HCT116 (cell line): Measurements from ENCODE around the gene CLK3. TPM values are rescaled to one million over a fixed set of nuclear protein-coding genes. Genes with fewer than 3 reads are reported as not detected.

Experiments used
- ATAC-seq: fragments of 200-7000 bp; cut with Tn5 transposase; 2 replicates; pipeline ENCODE4 v1.9.1; 2020; ENCODE audit warnings: mild to moderate bottlenecking, moderate library complexity
- BruUV-seq: library from RNA; stranded (reverse); fragments of 400-500 nt; replicated peaks from 2 replicates; lab custom pipeline; 2021; lab: Mats Ljungman, UMichigan
- CTCF ChIA-PET: fragments of 300-600 bp; sonication (Branson Sonifier 250); formaldehyde crosslinking; loops from one replicate; lab custom pipeline; 2021; ENCODE audit warnings: antibody characterized with exemption; lab: Charles Lee
- POLR2A ChIA-PET: fragments of 300-600, 350-600 bp; sonication (Branson Sonifier 250); formaldehyde crosslinking; loops from one replicate; lab custom pipeline; 2021; ENCODE audit warnings: antibody characterized with exemption; lab: Charles Lee
- RAD21 ChIA-PET, 2 experiments: fragments of 300-600 bp; sonication (Branson Sonifier 250); formaldehyde crosslinking; loops; one replicate each; lab custom pipeline; 2023; ENCODE audit warnings: low total read pairs in 2 of 2; ENCODE audit not compliant: uncharacterized antibody in 2 of 2, unreplicated experiment in 2 of 2, low non-redundant PET in 1 of 2; lab: Charles Lee
- DNase-seq: peaks from one replicate; pipeline ENCODE4 v3.0.0-alpha.2; 2010; ENCODE audit warnings: low read depth, low spot score
- H2AFZ ChIP-seq: fragments of 200-600 bp; shearing (Covaris generic), sonication (generic); 2 replicates; pipeline ENCODE4 v1.6.1; 2017; ENCODE audit warnings: low read depth, mixed run types, mixed read lengths, antibody characterized with exemption, low read length; ENCODE audit not compliant: poor library complexity, severe bottlenecking
- H3K27ac ChIP-seq: 2 replicates; pipeline ENCODE4 v1.5.1; 2012; ENCODE audit warnings: low read depth, low read length
- H3K27me3 ChIP-seq: fragments of 200-600 bp; sonication (generic); 2 replicates; pipeline ENCODE4 v1.6.1; 2016; ENCODE audit warnings: mixed run types, low read length, mixed read lengths; ENCODE audit not compliant: insufficient read depth
- H3K36me3 ChIP-seq, 2 experiments: fragments of 200-500 bp in 1 of 2; fragments of 200-600 bp in 1 of 2; sonication (Bioruptor generic) in 1 of 2; sonication (generic) in 1 of 2; 2 replicates each; pipeline versions ENCODE4 v1.5.1 to v1.6.1; 2014 to 2016; ENCODE audit warnings: low read length in 2 of 2, inconsistent platforms in 1 of 2, mixed read lengths in 1 of 2, mixed run types in 1 of 2; ENCODE audit not compliant: insufficient read depth in 2 of 2, control insufficient read depth in 1 of 2
- H3K4me1 ChIP-seq, 2 experiments: fragments of 200-600 bp in 1 of 2; sonication (generic) in 1 of 2; 2 replicates each; pipeline versions ENCODE4 v1.5.1 to v1.6.1; 2012 to 2017; ENCODE audit warnings: low read length in 2 of 2, inconsistent platforms in 1 of 2, mild to moderate bottlenecking in 1 of 2, mixed read lengths in 1 of 2, mixed run types in 1 of 2, moderate library complexity in 1 of 2; ENCODE audit not compliant: insufficient read depth in 2 of 2, control insufficient read depth in 1 of 2
- H3K4me2 ChIP-seq: fragments of 200-600 bp; sonication (generic); 2 replicates; pipeline ENCODE4 v1.6.1; 2017; ENCODE audit warnings: mixed run types, low read length, mixed read lengths
- H3K4me3 ChIP-seq, 2 experiments: fragments of 200-600 bp in 1 of 2; sonication (generic) in 1 of 2; replicated peaks in 1 of 2; 2 replicates each; pipeline ENCODE4 v1.5.1; 2011 to 2016; ENCODE audit warnings: low read length in 2 of 2, control low read depth in 1 of 2, low read depth in 1 of 2, mild to moderate bottlenecking in 1 of 2, mixed read lengths in 1 of 2, mixed run types in 1 of 2
- H3K79me2 ChIP-seq: fragments of 200-600 bp; sonication (generic); 2 replicates; pipeline ENCODE4 v1.6.1; 2017; ENCODE audit warnings: mild to moderate bottlenecking, mixed run types, low read length, moderate library complexity, mixed read lengths; ENCODE audit not compliant: insufficient read depth
- H3K9ac ChIP-seq: fragments of 200-600 bp; sonication (generic); 2 replicates; pipeline ENCODE4 v1.6.1; 2016; ENCODE audit warnings: low read length, mixed read lengths
- H3K9me2 ChIP-seq: fragments of 200-600 bp; sonication (generic), shearing (Covaris generic); 2 replicates; pipeline ENCODE4 v1.6.1; 2017; ENCODE audit warnings: mixed run types, mild to moderate bottlenecking, moderate library complexity; ENCODE audit not compliant: insufficient read depth
- H3K9me3 ChIP-seq, 2 experiments: fragments of 200-500 bp in 1 of 2; fragments of 200-600 bp in 1 of 2; sonication (Bioruptor generic) in 1 of 2; sonication (generic) in 1 of 2; 2 replicates each; pipeline ENCODE4 v1.6.1; 2014 to 2017; ENCODE audit warnings: low read length in 2 of 2, mixed read lengths in 2 of 2, inconsistent platforms in 1 of 2, low read depth in 1 of 2, mild to moderate bottlenecking in 1 of 2, mixed run types in 1 of 2, moderate library complexity in 1 of 2; ENCODE audit not compliant: control insufficient read depth in 1 of 2, insufficient read depth in 1 of 2
- H4K20me1 ChIP-seq: fragments of 200-600 bp; sonication (generic), shearing (Covaris generic); 2 replicates; pipeline ENCODE4 v1.6.1; 2017; ENCODE audit warnings: mixed run types, mild to moderate bottlenecking, moderate library complexity; ENCODE audit not compliant: insufficient read depth
- CBX3 ChIP-seq: IDR thresholded peaks from 2 replicates; pipeline ENCODE4 v1.6.1; 2012; ENCODE audit warnings: low read depth
- CEBPB ChIP-seq: IDR thresholded peaks from 2 replicates; pipeline ENCODE4 v1.6.1; 2012; ENCODE audit warnings: low read depth
- ELF1 ChIP-seq: IDR thresholded peaks from 2 replicates; pipeline ENCODE4 v1.6.1; 2012; ENCODE audit warnings: low read depth, borderline replicate concordance
- EZH2 ChIP-seq: fragments of 200-600 bp; sonication (generic); IDR thresholded peaks from 2 replicates; pipeline ENCODE4 v1.6.1; 2017; ENCODE audit warnings: antibody characterized with exemption, mixed run types
- FOSL1 ChIP-seq: IDR thresholded peaks from 2 replicates; pipeline ENCODE4 v1.6.1; 2012; ENCODE audit warnings: low read depth
- JUND ChIP-seq: IDR thresholded peaks from 2 replicates; pipeline ENCODE4 v1.6.1; 2012
- POLR2A ChIP-seq: IDR thresholded peaks from 2 replicates; pipeline ENCODE4 v1.7.0; 2011; ENCODE audit warnings: borderline replicate concordance; ENCODE audit not compliant: insufficient read depth, insufficient read length; ENCODE audit errors: extremely low read depth
- POLR2AphosphoS5 ChIP-seq: IDR thresholded peaks from 2 replicates; pipeline ENCODE4 v1.6.1; 2011; ENCODE audit warnings: mild to moderate bottlenecking, low read depth, low read length, moderate library complexity
- SIN3A ChIP-seq: IDR thresholded peaks from 2 replicates; pipeline ENCODE4 v1.6.1; 2012; ENCODE audit warnings: low read depth
- SP1 ChIP-seq: IDR thresholded peaks from 2 replicates; pipeline ENCODE4 v1.6.1; 2012; ENCODE audit warnings: low read depth
- SRF ChIP-seq: IDR thresholded peaks from 2 replicates; pipeline ENCODE4 v1.6.1; 2012; ENCODE audit warnings: low read depth
- YY1 ChIP-seq: IDR thresholded peaks from 2 replicates; pipeline ENCODE4 v1.6.1; 2011; ENCODE audit warnings: low read length, low read depth, moderate library complexity, mild to moderate bottlenecking; ENCODE audit not compliant: insufficient replicate concordance; ENCODE audit errors: extremely low read depth
- ZFX ChIP-seq: fragments of 450-650 bp; IDR thresholded peaks from 2 replicates; pipeline ENCODE4 v1.6.1; 2017
- ZNF274 ChIP-seq: fragments of 200-500 bp; sonication (Bioruptor generic); IDR thresholded peaks from 2 replicates; pipeline ENCODE4 v1.6.1; 2014; ENCODE audit warnings: mild to moderate bottlenecking, low read depth, low read length, inconsistent platforms
- intact Hi-C: fragments of 100-400 bp; cut with micrococcal nuclease; formaldehyde crosslinking; loops from 2 replicates; pipeline ENCODE4 v1.10.0; 2022
- total RNA-seq: library from RNA; stranded (reverse); gene quantifications from one replicate; pipeline ENCODE4 v1.2.1, GENCODE V29; 2021; ENCODE audit not compliant: unreplicated experiment
- TF ChIP-seq, protein P1 (sequence below): IDR thresholded peaks from 2 replicates; pipeline ENCODE4 v1.6.1; 2011; ENCODE audit warnings: mild to moderate bottlenecking, low read length, moderate library complexity; ENCODE audit not compliant: insufficient replicate concordance; ENCODE audit errors: extremely low read depth
- TF ChIP-seq, protein P2 (sequence below), 3 experiments: fragments of 200-600 bp in 1 of 3; sonication (generic) in 1 of 3; IDR thresholded peaks in 2 of 3; conservative IDR thresholded peaks in 1 of 3; 2 replicates each; pipeline ENCODE4 v1.5.1; 2012 to 2017; ENCODE audit warnings: low read depth in 2 of 3, low read length in 2 of 3, antibody characterized with exemption in 1 of 3, borderline replicate concordance in 1 of 3, control low read depth in 1 of 3, mild to moderate bottlenecking in 1 of 3, mixed read lengths in 1 of 3, mixed run types in 1 of 3, moderate library complexity in 1 of 3; ENCODE audit not compliant: insufficient read depth in 1 of 3
- TF ChIP-seq, protein P3 (sequence below): IDR thresholded peaks from 2 replicates; pipeline ENCODE4 v1.6.1; 2012
- TF ChIP-seq, protein P4 (sequence below): IDR thresholded peaks from 2 replicates; pipeline ENCODE4 v1.6.1; 2012

CLK3 gene
- total RNA-seq, 1 experiment from 2014 or later: 79.3 TPM

DNA sequence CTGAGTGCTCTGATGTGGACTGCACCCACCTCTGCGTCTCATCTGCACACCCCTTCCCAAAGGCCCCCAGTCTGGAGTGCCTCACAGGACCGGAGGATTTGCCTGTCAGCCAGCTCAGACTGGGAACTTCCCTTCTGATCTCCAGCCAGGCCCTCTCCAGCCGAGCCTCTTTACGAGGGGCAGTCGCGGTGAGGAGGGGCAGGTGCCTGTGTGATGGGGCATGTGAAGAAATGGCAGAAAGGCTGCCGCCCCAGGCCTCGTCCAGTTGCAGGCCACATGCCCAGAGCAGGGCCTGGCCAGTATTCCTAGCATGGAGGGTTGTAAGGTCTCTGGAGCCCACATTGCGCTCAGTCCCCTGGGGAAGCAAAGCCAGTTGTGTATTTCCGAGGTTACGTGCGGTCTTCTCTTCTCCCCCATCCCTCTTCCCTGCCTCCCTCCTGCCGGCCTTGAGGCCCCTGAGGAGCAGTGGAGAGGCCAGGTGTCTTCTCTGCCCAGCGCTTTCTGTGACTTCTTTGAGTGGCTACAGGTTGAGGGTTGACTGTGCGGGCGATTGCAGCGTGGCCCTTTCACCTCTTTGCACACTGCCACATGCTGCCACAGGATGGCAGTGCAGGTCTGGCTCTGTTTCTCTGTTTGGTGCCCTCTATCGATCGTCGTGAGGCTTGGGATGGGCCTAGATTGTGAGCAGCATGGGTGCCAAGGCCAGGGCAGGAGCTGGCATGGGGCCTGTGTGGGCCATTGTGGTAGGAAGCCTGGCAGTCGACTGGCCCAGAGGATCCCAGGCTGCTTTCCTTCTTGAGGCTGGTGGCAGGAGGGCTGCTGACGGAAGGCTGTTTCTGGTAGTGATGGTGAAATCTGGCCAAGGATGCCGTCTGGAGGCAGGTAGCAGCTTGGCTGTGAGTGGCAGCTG is 5.3 kb downstream of the CLK3 start (continued):
- no peak for TF ChIP-seq SP1
- TF ChIP-seq, all 23 proteins: peak for 2

DNA sequence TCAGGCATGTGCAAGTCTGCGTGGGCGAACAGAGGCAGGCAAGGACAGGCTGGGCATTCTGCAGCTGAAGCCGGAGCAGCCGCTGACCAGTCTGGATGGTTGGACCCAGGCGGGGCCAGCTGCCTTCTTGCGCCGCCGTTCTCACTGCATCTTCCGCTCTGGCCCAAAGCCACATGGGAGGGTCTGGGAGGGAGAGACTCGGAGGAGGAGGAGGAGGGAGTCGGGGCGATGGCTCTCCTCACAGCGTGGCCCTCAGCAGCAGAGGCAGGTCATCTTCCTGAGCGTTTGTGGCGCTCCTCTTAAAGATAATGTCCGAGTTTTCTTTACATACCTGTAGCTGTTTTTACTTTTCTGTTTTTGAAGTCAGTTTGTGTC is 5.9 kb downstream of the CLK3 start:
- peaks cover 6% of the 10 kb centered on the region; the same call in 1 of the 2 replicates for H4K20me1 ChIP-seq
- H3K27me3 ChIP-seq: no peaks in the 10 kb centered on the region
- BruUV-seq: no TSS peak
- ChIA-PET POLR2A (no interaction called here), RAD21 (interaction anchor here in 1 of 2 experiments (1.0 to 1.3 kb wide), 2 partner anchors 11 to 147 kb away, joined by 3 to 4 read pairs; no protein-coding TSS in a partner anchor), CTCF (interaction anchor here (0.6 to 2.4 kb wide), 18 partner anchors 10 to 746 kb away, joined by 3 to 33 read pairs (median 4); partner anchors contain the start of genes ARID3B and MAN2C1)
- ATAC-seq (no peak), DNase-seq (no peak)
- no peak overlapping the region for H3K4me3 ChIP-seq
- H3K79me2 ChIP-seq: peaks cover 73% of the 10 kb centered on the region
- TF ChIP-seq SIN3A: no peak
- no peak for TF ChIP-seq JUND
- TF ChIP-seq, protein P1, sequence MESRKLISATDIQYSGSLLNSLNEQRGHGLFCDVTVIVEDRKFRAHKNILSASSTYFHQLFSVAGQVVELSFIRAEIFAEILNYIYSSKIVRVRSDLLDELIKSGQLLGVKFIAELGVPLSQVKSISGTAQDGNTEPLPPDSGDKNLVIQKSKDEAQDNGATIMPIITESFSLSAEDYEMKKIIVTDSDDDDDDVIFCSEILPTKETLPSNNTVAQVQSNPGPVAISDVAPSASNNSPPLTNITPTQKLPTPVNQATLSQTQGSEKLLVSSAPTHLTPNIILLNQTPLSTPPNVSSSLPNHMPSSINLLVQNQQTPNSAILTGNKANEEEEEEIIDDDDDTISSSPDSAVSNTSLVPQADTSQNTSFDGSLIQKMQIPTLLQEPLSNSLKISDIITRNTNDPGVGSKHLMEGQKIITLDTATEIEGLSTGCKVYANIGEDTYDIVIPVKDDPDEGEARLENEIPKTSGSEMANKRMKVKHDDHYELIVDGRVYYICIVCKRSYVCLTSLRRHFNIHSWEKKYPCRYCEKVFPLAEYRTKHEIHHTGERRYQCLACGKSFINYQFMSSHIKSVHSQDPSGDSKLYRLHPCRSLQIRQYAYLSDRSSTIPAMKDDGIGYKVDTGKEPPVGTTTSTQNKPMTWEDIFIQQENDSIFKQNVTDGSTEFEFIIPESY: no peak
- no peak for TF ChIP-seq CEBPB
- TF ChIP-seq POLR2AphosphoS5: no peak
- no peak for TF ChIP-seq ZFX
- no peak for TF ChIP-seq SRF
- TF ChIP-seq, protein P2, sequence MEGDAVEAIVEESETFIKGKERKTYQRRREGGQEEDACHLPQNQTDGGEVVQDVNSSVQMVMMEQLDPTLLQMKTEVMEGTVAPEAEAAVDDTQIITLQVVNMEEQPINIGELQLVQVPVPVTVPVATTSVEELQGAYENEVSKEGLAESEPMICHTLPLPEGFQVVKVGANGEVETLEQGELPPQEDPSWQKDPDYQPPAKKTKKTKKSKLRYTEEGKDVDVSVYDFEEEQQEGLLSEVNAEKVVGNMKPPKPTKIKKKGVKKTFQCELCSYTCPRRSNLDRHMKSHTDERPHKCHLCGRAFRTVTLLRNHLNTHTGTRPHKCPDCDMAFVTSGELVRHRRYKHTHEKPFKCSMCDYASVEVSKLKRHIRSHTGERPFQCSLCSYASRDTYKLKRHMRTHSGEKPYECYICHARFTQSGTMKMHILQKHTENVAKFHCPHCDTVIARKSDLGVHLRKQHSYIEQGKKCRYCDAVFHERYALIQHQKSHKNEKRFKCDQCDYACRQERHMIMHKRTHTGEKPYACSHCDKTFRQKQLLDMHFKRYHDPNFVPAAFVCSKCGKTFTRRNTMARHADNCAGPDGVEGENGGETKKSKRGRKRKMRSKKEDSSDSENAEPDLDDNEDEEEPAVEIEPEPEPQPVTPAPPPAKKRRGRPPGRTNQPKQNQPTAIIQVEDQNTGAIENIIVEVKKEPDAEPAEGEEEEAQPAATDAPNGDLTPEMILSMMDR (IDR thresholded peaks at IDR 0.05 in 2 of 3, conservative IDR thresholded peaks at IDR 0.05 in 1 of 3; ENCODE audit: borderline replicate concordance in 1 of 3, insufficient read depth in 1 of 3, low read depth in 2 of 3, low read length in 2 of 3): no peak
- TF ChIP-seq, protein P3, sequence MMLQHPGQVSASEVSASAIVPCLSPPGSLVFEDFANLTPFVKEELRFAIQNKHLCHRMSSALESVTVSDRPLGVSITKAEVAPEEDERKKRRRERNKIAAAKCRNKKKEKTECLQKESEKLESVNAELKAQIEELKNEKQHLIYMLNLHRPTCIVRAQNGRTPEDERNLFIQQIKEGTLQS: no peak
- TF ChIP-seq ELF1: no peak
- TF ChIP-seq FOSL1: no peak
- no peak for TF ChIP-seq EZH2
- no peak for TF ChIP-seq YY1
- no peak for TF ChIP-seq POLR2A
- no peak for TF ChIP-seq SP1
- TF ChIP-seq, protein P4, sequence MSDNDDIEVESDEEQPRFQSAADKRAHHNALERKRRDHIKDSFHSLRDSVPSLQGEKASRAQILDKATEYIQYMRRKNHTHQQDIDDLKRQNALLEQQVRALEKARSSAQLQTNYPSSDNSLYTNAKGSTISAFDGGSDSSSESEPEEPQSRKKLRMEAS: no peak
- TF ChIP-seq ZNF274: no peak
- TF ChIP-seq CBX3: no peak
- no peak overlapping the region for H3K9ac ChIP-seq
- intact Hi-C loops: loop anchor here (1.0 kb wide), 1 partner anchor 248 kb away; no protein-coding TSS in a partner anchor
- H2AFZ ChIP-seq: no peak overlapping the region
- no peak overlapping the region; the same call in 1 of the 2 replicates for H3K27ac ChIP-seq
- no peaks in the 10 kb centered on the region for H3K9me3 ChIP-seq
- H3K9me2 ChIP-seq: no peaks in the 10 kb centered on the region
- no peak overlapping the region for H3K4me2 ChIP-seq
- peaks cover 5 to 21% of the 10 kb centered on the region in 2 experiments; a peak in 3 of 4 replicates for H3K4me1 ChIP-seq
- peaks cover 42 to 71% of the 10 kb centered on the region in 2 experiments for H3K36me3 ChIP-seq
